ENCODE results near the gene CCDC88C.

Gene CCDC88C

GRCh38 chr14:91298576-91298975 lies 119.0 kb downstream of the CCDC88C start:
- H3K79me1 ChIP-seq (ENCODE audit: low read length): peaks cover 2% of the 10 kb centered on the region
- H2BK5ac ChIP-seq (ENCODE audit: low read length): no peak overlapping the region
- no peak overlapping the region for H4K8ac ChIP-seq (ENCODE audit: low read depth, low read length)
- no peak overlapping the region for H3K4me2 ChIP-seq (ENCODE audit: low read length)
- peaks cover 13% of the 10 kb centered on the region for H3K36me3 ChIP-seq (ENCODE audit: control insufficient read depth, insufficient read depth, low read length)
- no peak overlapping the region for H3K4ac ChIP-seq (ENCODE audit: low read depth, low read length)
- no peak overlapping the region for H2BK15ac ChIP-seq (replicated peaks; ENCODE audit: low read depth)
- no peak overlapping the region for H3K4me3 ChIP-seq (ENCODE audit: low read length)
- no peak overlapping the region for H3K27ac ChIP-seq (ENCODE audit: low read depth, low read length)
- H3K18ac ChIP-seq (ENCODE audit: low read length): no peak overlapping the region
- WGBS (ENCODE audit: extremely low coverage, insufficient coverage, low lambda C conversion rate): no CpG with 5 or more reads among the region's 11 CpGs
- no peaks in the 10 kb centered on the region for H3K4me1 ChIP-seq (ENCODE audit: control insufficient read depth, low read depth, low read length)
- H2BK120ac ChIP-seq (ENCODE audit: low read depth, low read length): no peak overlapping the region
- H3K23ac ChIP-seq (ENCODE audit: low read length): no peak overlapping the region
- DNase-seq: no peak
- H3K56ac ChIP-seq (ENCODE audit: low read length): no peak overlapping the region
- no peak overlapping the region for H3K9ac ChIP-seq (ENCODE audit: low read length)
- no peak overlapping the region for H2AK5ac ChIP-seq (ENCODE audit: low read length)
- H3K79me2 ChIP-seq (ENCODE audit: control insufficient read depth, insufficient read depth, low read length): no peaks in the 10 kb centered on the region
- H3K27me3 ChIP-seq (ENCODE audit: insufficient read depth, low read length, poor library complexity): no peaks in the 10 kb centered on the region
- H4K5ac ChIP-seq (ENCODE audit: low read length): no peak overlapping the region

DNA sequence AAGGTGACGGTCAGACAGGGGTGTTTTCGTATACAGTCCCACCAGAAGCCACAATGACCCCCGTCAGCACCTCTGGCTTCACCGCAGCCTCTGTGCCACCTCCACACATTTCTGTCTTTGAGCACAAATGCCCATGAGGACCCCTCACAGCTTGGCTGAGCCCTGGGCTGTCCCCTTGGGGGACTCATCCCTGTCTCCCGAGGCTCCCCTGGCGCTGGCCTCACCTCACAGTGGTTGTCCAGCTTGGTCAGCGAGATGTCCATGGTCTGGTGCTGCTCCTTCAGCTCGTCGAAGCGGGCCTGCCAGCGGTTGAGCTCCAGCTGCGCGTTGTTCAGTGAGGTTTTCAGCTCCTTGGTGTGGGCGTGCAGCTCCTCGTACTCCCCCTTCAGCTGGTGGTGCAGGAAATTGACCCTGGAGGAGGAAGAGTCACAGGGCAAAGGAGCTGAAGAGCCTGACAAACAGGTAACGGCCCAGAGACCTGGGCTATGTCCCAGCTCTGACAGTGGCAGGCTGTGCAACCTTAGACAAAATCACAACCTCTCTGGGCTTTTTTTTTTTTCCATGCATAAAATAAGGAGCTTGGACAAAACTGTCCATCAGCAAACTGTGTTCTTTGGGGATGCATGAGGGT lies 120.4 kb downstream of the CCDC88C start:
- no peak for DNase-seq
- Histone ChIP-seq H4K8ac (ENCODE audit: low read depth, low read length) (no peak overlapping the region), H3K4me1 (ENCODE audit: control insufficient read depth, low read depth, low read length) (no peaks in the 10 kb centered on the region), H3K27me3 (ENCODE audit: insufficient read depth, low read length, poor library complexity) (no peaks in the 10 kb centered on the region), H3K4me2 (ENCODE audit: low read length) (no peak overlapping the region), H4K5ac (ENCODE audit: low read length) (no peak overlapping the region), H3K23ac (ENCODE audit: low read length) (no peak overlapping the region), H3K56ac (ENCODE audit: low read length) (no peak overlapping the region), H2AK5ac (ENCODE audit: low read length) (no peak overlapping the region), H3K27ac (ENCODE audit: low read depth, low read length) (no peak overlapping the region), H2BK15ac (replicated peaks; ENCODE audit: low read depth) (no peak overlapping the region), H3K79me1 (ENCODE audit: low read length) (peaks cover 1% of the 10 kb centered on the region), H2BK5ac (ENCODE audit: low read length) (no peak overlapping the region), H3K79me2 (ENCODE audit: control insufficient read depth, insufficient read depth, low read length) (no peaks in the 10 kb centered on the region), H3K18ac (ENCODE audit: low read length) (no peak overlapping the region), H3K4ac (ENCODE audit: low read depth, low read length) (no peak overlapping the region), H3K9ac (ENCODE audit: low read length) (no peak overlapping the region), H3K4me3 (ENCODE audit: low read length) (no peak overlapping the region), H2BK120ac (ENCODE audit: low read depth, low read length) (no peak overlapping the region), H3K36me3 (ENCODE audit: control insufficient read depth, insufficient read depth, low read length) (peaks cover 11% of the 10 kb centered on the region)
- WGBS (ENCODE audit: extremely low coverage, insufficient coverage, low lambda C conversion rate): no CpG with 5 or more reads among the region's 16 CpGs

DNA sequence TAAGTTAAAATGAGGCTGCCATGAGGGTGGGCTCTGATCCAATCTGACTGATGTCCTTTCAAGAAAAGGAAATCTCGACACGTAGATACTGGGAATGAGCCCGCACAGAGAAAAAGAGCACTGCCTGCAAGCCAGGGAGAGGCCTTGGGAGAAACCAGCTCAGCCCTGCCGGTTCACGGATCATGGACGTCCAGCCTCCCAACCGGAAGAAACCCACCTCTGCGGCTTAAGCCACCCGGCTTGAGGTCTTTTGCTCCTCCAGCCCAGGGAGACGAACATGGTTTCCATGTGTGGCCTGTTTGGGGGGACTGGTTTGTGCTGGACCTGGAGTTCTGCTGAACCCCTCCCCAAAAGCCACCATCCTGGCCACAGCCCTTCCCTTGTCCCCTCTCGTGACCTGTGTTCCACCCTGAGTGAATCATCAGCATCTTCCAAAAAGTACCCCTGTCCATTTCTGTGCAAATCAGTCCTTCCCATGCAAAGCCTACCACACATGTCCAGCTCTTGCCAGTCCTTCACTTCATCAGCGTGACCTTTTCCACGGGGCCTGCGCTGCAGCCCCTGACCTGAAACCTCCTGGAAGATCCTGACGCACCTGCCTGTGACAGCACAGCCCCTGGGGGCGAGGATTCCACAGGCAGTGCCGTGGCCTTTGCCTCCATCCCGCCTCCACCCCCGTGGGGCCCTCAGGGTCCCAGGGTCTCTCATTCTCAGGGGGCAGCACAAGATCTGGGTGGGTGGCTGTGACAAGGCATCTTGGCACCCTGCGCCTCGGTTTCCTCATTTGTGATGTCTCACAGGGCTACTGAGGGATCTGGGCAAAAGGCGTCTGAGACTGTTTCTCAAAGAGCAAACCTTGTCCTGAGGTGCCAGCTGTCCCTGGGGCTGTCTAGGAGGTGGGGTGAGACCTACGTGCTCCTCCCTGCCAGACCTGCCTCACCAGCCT lies 121.5 kb downstream of the CCDC88C start:
- H3K27ac ChIP-seq (ENCODE audit: low read depth, low read length): no peak overlapping the region
- H3K27me3 ChIP-seq (ENCODE audit: insufficient read depth, low read length, poor library complexity): no peaks in the 10 kb centered on the region
- no peak overlapping the region for H3K23ac ChIP-seq (ENCODE audit: low read length)
- no peak overlapping the region for H3K9ac ChIP-seq (ENCODE audit: low read length)
- no peak overlapping the region for H2BK15ac ChIP-seq (replicated peaks; ENCODE audit: low read depth)
- H3K18ac ChIP-seq (ENCODE audit: low read length): no peak overlapping the region
- H2AK5ac ChIP-seq (ENCODE audit: low read length): no peak overlapping the region
- no peak overlapping the region for H4K5ac ChIP-seq (ENCODE audit: low read length)
- no CpG with 5 or more reads among the region's 23 CpGs for WGBS (ENCODE audit: extremely low coverage, insufficient coverage, low lambda C conversion rate)
- H2BK5ac ChIP-seq (ENCODE audit: low read length): no peak overlapping the region
- H3K36me3 ChIP-seq (ENCODE audit: control insufficient read depth, insufficient read depth, low read length): peaks cover 10% of the 10 kb centered on the region
- no peaks in the 10 kb centered on the region for H3K79me1 ChIP-seq (ENCODE audit: low read length)
- H3K79me2 ChIP-seq (ENCODE audit: control insufficient read depth, insufficient read depth, low read length): no peaks in the 10 kb centered on the region
- H3K4ac ChIP-seq (ENCODE audit: low read depth, low read length): no peak overlapping the region
- no peak overlapping the region for H4K8ac ChIP-seq (ENCODE audit: low read depth, low read length)
- H3K4me2 ChIP-seq (ENCODE audit: low read length): no peak overlapping the region
- DNase-seq: no peak
- H3K56ac ChIP-seq (ENCODE audit: low read length): no peak overlapping the region
- no peak overlapping the region for H3K4me3 ChIP-seq (ENCODE audit: low read length)
- H3K4me1 ChIP-seq (ENCODE audit: control insufficient read depth, low read depth, low read length): no peaks in the 10 kb centered on the region
- H2BK120ac ChIP-seq (ENCODE audit: low read depth, low read length): no peak overlapping the region

GRCh38 chr14:91295276-91295845 lies 122.3 kb downstream of the CCDC88C start:
- Histone ChIP-seq H2BK120ac (ENCODE audit: low read depth, low read length) (no peak overlapping the region), H4K8ac (ENCODE audit: low read depth, low read length) (no peak overlapping the region), H3K4me2 (ENCODE audit: low read length) (no peak overlapping the region), H3K4ac (ENCODE audit: low read depth, low read length) (no peak overlapping the region), H3K56ac (ENCODE audit: low read length) (no peak overlapping the region), H3K79me2 (ENCODE audit: control insufficient read depth, insufficient read depth, low read length) (no peaks in the 10 kb centered on the region), H3K4me1 (ENCODE audit: control insufficient read depth, low read depth, low read length) (no peaks in the 10 kb centered on the region), H2BK5ac (ENCODE audit: low read length) (no peak overlapping the region), H4K5ac (ENCODE audit: low read length) (no peak overlapping the region), H3K36me3 (ENCODE audit: control insufficient read depth, insufficient read depth, low read length) (peaks cover 8% of the 10 kb centered on the region), H3K4me3 (ENCODE audit: low read length) (no peak overlapping the region), H2AK5ac (ENCODE audit: low read length) (no peak overlapping the region), H3K18ac (ENCODE audit: low read length) (no peak overlapping the region), H3K79me1 (ENCODE audit: low read length) (no peaks in the 10 kb centered on the region), H3K27me3 (ENCODE audit: insufficient read depth, low read length, poor library complexity) (no peaks in the 10 kb centered on the region), H2BK15ac (replicated peaks; ENCODE audit: low read depth) (no peak overlapping the region), H3K27ac (ENCODE audit: low read depth, low read length) (no peak overlapping the region), H3K23ac (ENCODE audit: low read length) (no peak overlapping the region), H3K9ac (ENCODE audit: low read length) (no peak overlapping the region)
- no peak for DNase-seq
- no CpG with 5 or more reads among the region's 17 CpGs for WGBS (ENCODE audit: extremely low coverage, insufficient coverage, low lambda C conversion rate)

- peaks cover 13% of the 10 kb centered on the region for H3K36me3 ChIP-seq (ENCODE audit: control insufficient read depth, insufficient read depth, low read length)
- no peak overlapping the region for H2BK5ac ChIP-seq (ENCODE audit: low read length)
- H2AK5ac ChIP-seq (ENCODE audit: low read length): no peak overlapping the region
- H3K9ac ChIP-seq (ENCODE audit: low read length): no peak overlapping the region
- H4K5ac ChIP-seq (ENCODE audit: low read length): no peak overlapping the region
- H2BK120ac ChIP-seq (ENCODE audit: low read depth, low read length): no peak overlapping the region
- no peak overlapping the region for H3K18ac ChIP-seq (ENCODE audit: low read length)
- no peak for DNase-seq
- no peak overlapping the region for H4K8ac ChIP-seq (ENCODE audit: low read depth, low read length)
- WGBS (ENCODE audit: extremely low coverage, insufficient coverage, low lambda C conversion rate): no CpG with 5 or more reads among the region's 7 CpGs
- H3K4ac ChIP-seq (ENCODE audit: low read depth, low read length): no peak overlapping the region
- H3K79me2 ChIP-seq (ENCODE audit: control insufficient read depth, insufficient read depth, low read length): no peaks in the 10 kb centered on the region
- no peaks in the 10 kb centered on the region for H3K79me1 ChIP-seq (ENCODE audit: low read length)
- H3K4me2 ChIP-seq (ENCODE audit: low read length): no peak overlapping the region
- H3K56ac ChIP-seq (ENCODE audit: low read length): no peak overlapping the region
- no peaks in the 10 kb centered on the region for H3K4me1 ChIP-seq (ENCODE audit: control insufficient read depth, low read depth, low read length)
- no peak overlapping the region for H3K4me3 ChIP-seq (ENCODE audit: low read length)
- H3K27ac ChIP-seq (ENCODE audit: low read depth, low read length): no peak overlapping the region
- H2BK15ac ChIP-seq (replicated peaks; ENCODE audit: low read depth): no peak overlapping the region
- H3K27me3 ChIP-seq (ENCODE audit: insufficient read depth, low read length, poor library complexity): no peaks in the 10 kb centered on the region
- H3K23ac ChIP-seq (ENCODE audit: low read length): no peak overlapping the region
These were observed 123.5 kb downstream of the CCDC88C start for GRCh38 chr14:91294153-91294552.
